Endothelial cell (in vitro differentiated cells): Measurements from ENCODE around the gene MKRN1. TPM values are rescaled to one million over a fixed set of nuclear protein-coding genes. Genes with fewer than 3 reads are reported as not detected.

Experiments
- DNase-seq: peaks from one replicate; pipeline ENCODE4 v3.0.0; 2021; ENCODE audit warnings: low spot score
- H3K27ac Mint-ChIP-seq: one replicate; pipeline ENCODE4 v1.8.0; 2021; ENCODE audit warnings: mixed read lengths, inconsistent platforms; ENCODE audit not compliant: unreplicated experiment
- H3K27me3 Mint-ChIP-seq: one replicate; pipeline ENCODE4 v1.8.0; 2021; ENCODE audit warnings: mild to moderate bottlenecking, moderate library complexity, mixed read lengths, inconsistent platforms; ENCODE audit not compliant: unreplicated experiment
- H3K36me3 Mint-ChIP-seq: one replicate; pipeline ENCODE4 v1.8.0; 2021; ENCODE audit warnings: mild to moderate bottlenecking, low read depth, mixed read lengths, inconsistent platforms; ENCODE audit not compliant: unreplicated experiment
- H3K4me1 Mint-ChIP-seq: one replicate; pipeline ENCODE4 v1.8.0; 2021; ENCODE audit warnings: mild to moderate bottlenecking, mixed read lengths, inconsistent platforms; ENCODE audit not compliant: unreplicated experiment
- H3K4me3 Mint-ChIP-seq: one replicate; pipeline ENCODE4 v1.8.0; 2021; ENCODE audit warnings: mild to moderate bottlenecking, mixed read lengths, inconsistent platforms; ENCODE audit not compliant: unreplicated experiment
- H3K9me3 Mint-ChIP-seq: one replicate; pipeline ENCODE4 v1.8.0; 2021; ENCODE audit warnings: mixed read lengths, inconsistent platforms; ENCODE audit not compliant: unreplicated experiment
- total RNA-seq: library from RNA; stranded (reverse); fragmentation: NEBNext Ultra II Directional; extraction: Animal tissue kit (Norgen Biotek cat#: 25700); gene quantifications from one replicate; pipeline ENCODE4 v1.2.1, GENCODE V29; 2021; ENCODE audit not compliant: unreplicated experiment
- TF ChIP-seq, protein P1 (sequence below): fragments of 200-600 bp; sonication (generic); IDR thresholded peaks from one replicate; pipeline ENCODE4 v1.5.0; 2021; ENCODE audit warnings: antibody characterized with exemption; ENCODE audit not compliant: unreplicated experiment

The MKRN1 gene
- total RNA-seq, 1 donor from 2014 or later, result 79.9 TPM

GRCh38 chr7:140403878-140404564 is 75.3 kb downstream of the MKRN1 start, which contains the start of gene RAB19:
Gene RAB19, plus strand, starts transcription at chr7:140404058. Its CDS starts 3,589 bp downstream, at chr7:140407647.
- DNase-seq, result peak; percentile 30
- H3K27ac Mint-ChIP-seq, result peak within 1 kb of the TSS; percentile 65
- peaks cover 12% of the 10 kb centered on the region for H3K4me1 Mint-ChIP-seq
- peaks cover 7% of the 10 kb centered on the region for H3K36me3 Mint-ChIP-seq
- TF ChIP-seq, protein P1, sequence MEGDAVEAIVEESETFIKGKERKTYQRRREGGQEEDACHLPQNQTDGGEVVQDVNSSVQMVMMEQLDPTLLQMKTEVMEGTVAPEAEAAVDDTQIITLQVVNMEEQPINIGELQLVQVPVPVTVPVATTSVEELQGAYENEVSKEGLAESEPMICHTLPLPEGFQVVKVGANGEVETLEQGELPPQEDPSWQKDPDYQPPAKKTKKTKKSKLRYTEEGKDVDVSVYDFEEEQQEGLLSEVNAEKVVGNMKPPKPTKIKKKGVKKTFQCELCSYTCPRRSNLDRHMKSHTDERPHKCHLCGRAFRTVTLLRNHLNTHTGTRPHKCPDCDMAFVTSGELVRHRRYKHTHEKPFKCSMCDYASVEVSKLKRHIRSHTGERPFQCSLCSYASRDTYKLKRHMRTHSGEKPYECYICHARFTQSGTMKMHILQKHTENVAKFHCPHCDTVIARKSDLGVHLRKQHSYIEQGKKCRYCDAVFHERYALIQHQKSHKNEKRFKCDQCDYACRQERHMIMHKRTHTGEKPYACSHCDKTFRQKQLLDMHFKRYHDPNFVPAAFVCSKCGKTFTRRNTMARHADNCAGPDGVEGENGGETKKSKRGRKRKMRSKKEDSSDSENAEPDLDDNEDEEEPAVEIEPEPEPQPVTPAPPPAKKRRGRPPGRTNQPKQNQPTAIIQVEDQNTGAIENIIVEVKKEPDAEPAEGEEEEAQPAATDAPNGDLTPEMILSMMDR, result no peak
- no peaks in the 10 kb centered on the region for H3K27me3 Mint-ChIP-seq
- peak within 1 kb of the TSS; percentile 60 for H3K4me3 Mint-ChIP-seq
- no peaks in the 10 kb centered on the region for H3K9me3 Mint-ChIP-seq

Other genes with a start within 250 kb of the MKRN1 start
- gene SLC37A3, start 81.0 kb downstream of the MKRN1 start, total RNA-seq, result 76.7 TPM
- gene RAB19, start 75.4 kb downstream of the MKRN1 start, total RNA-seq, result 5.1 TPM
- 41.0 TPM for gene DENND2A, start 161.3 kb upstream of the MKRN1 start, total RNA-seq
- 37.6 TPM for gene ADCK2, start 193.4 kb upstream of the MKRN1 start, total RNA-seq
- 326 TPM for gene NDUFB2, start 217.2 kb upstream of the MKRN1 start, total RNA-seq